Body of pancreas (tissue), 4 donors: ENCODE data around the gene PRELID2. TPM values are rescaled to one million over a fixed set of nuclear protein-coding genes. Genes with fewer than 3 reads are reported as not detected.

Source experiments
- ATAC-seq: fragments of 150-250 bp; one replicate; pipeline ENCODE4 v1.9.1; 2016
- DNase-seq, 4 donors: peaks; one replicate each; pipeline ENCODE4 v3.0.0-alpha.2; 2019
- H3K27ac ChIP-seq, 4 donors: fragments of 200-600 bp; sonication (generic); 1 replicate in 3 of 4; 2 replicates in 1 of 4; pipeline versions ENCODE4 v1.5.1 to v1.6.1; 2016 to 2019; ENCODE audit warnings: mild to moderate bottlenecking in 1 of 4, mixed read lengths in 1 of 4, moderate library complexity in 1 of 4
- H3K27me3 ChIP-seq, 2 donors: fragments of 200-600 bp; sonication (generic); one replicate each; pipeline ENCODE4 v1.6.0; 2016; ENCODE audit warnings: mild to moderate bottlenecking in 1 of 2
- H3K36me3 ChIP-seq, 2 donors: fragments of 200-600 bp; sonication (generic); replicated peaks in 1 of 2; 2 replicates each; pipeline ENCODE4 v1.5.1; 2016; ENCODE audit warnings: low read depth in 2 of 2; ENCODE audit not compliant: insufficient read depth in 1 of 2
- H3K4me1 ChIP-seq: fragments of 200-600 bp; sonication (generic); one replicate; pipeline ENCODE4 v1.6.0; 2016
- H3K4me3 ChIP-seq, 2 donors: fragments of 200-600 bp; sonication (generic); 1 replicate in 1 of 2; 2 replicates in 1 of 2; pipeline ENCODE4 v1.5.1; 2016 to 2019
- H3K9me3 ChIP-seq, 3 donors: fragments of 200-600 bp; sonication (generic); 1 replicate in 2 of 3; 2 replicates in 1 of 3; pipeline ENCODE4 v1.5.1; 2016
- POLR2A ChIP-seq, 3 donors: fragments of 450-650 bp; IDR thresholded peaks; one replicate each; pipeline ENCODE4 v1.6.1; 2016; ENCODE audit warnings: antibody characterized with exemption in 3 of 3, mild to moderate bottlenecking in 2 of 3
- WGBS, 2 donors: methylation state at CpG; one replicate each; pipeline ENCODE4 v1.1.5; 2017; 5-methylcytosine and 5-hydroxymethylcytosine counted together
- intact Hi-C: fragments of 100-400 bp; cut with DNase I; formaldehyde crosslinking; loops from one replicate; pipeline ENCODE4 v1.15.1; 2023
- total RNA-seq, 2 donors: library from RNA; depleted of rRNA; stranded (reverse); fragments of >200 nt; gene quantifications; one replicate each; pipeline ENCODE4 v1.1.0, GENCODE V29; 2016
- TF ChIP-seq, protein P1 (sequence below), 7 experiments: fragments of 450-650 bp in 4 of 7; fragments of 200-600 bp in 3 of 7; sonication (generic) in 3 of 7; IDR thresholded peaks; one replicate each; pipeline ENCODE4 v1.5.1; 2016 to 2019; ENCODE audit warnings: antibody characterized with exemption in 7 of 7

Gene PRELID2
- total RNA-seq, 2 donors from 2014 or later = 17.1 to 22.4 TPM

- H3K4me1 ChIP-seq = peaks cover 5% of the 10 kb centered on the region
- no peak overlapping the region for H3K27ac ChIP-seq
- no peak overlapping the region for H3K4me3 ChIP-seq
- intact Hi-C loops = no loop called here
- TF ChIP-seq, protein P1, sequence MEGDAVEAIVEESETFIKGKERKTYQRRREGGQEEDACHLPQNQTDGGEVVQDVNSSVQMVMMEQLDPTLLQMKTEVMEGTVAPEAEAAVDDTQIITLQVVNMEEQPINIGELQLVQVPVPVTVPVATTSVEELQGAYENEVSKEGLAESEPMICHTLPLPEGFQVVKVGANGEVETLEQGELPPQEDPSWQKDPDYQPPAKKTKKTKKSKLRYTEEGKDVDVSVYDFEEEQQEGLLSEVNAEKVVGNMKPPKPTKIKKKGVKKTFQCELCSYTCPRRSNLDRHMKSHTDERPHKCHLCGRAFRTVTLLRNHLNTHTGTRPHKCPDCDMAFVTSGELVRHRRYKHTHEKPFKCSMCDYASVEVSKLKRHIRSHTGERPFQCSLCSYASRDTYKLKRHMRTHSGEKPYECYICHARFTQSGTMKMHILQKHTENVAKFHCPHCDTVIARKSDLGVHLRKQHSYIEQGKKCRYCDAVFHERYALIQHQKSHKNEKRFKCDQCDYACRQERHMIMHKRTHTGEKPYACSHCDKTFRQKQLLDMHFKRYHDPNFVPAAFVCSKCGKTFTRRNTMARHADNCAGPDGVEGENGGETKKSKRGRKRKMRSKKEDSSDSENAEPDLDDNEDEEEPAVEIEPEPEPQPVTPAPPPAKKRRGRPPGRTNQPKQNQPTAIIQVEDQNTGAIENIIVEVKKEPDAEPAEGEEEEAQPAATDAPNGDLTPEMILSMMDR (IDR thresholded peaks at IDR 0.05) = peak in 2 of 7 experiments; percentile 17 to 20
- TF ChIP-seq POLR2A (IDR thresholded peaks at IDR 0.05) = no peak
- 81 to 82% methylated on average over 3 of the region's 3 CpGs for WGBS, 2 donors
- peaks cover 0 to 1% of the 10 kb centered on the region in 2 donors for H3K36me3 ChIP-seq
- H3K27me3 ChIP-seq = no peaks in the 10 kb centered on the region
- ATAC-seq (peak; percentile 30), DNase-seq (peak in 3 of 4 donors; percentile 29 to 43 (median 30))
- H3K9me3 ChIP-seq = no peaks in the 10 kb centered on the region
Measured at GRCh38 chr5:145811834-145812625, 23.1 kb downstream of the PRELID2 start.

DNA sequence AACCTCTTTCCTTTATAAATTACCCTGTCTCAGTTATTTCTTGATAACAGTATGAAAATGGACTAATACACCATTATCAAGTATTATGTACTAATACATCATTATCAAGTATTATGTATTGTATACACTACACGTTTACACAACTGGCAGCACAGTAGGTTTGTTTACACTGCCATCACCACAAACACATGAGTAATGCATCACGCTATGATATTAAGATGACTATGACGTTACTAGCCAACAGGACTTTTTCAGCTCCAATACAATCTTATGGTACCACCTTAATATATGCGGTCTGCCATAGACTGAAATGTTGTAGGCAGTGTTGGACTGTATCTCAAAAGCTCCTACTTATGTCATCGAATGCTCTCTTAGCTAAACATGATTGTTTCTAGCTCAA is 28.2 kb downstream of the PRELID2 start:
- WGBS, 2 donors = 76 to 84% methylated on average over 5 of the region's 5 CpGs
- H3K9me3 ChIP-seq = no peaks in the 10 kb centered on the region
- no peaks in the 10 kb centered on the region for H3K36me3 ChIP-seq
- no peak overlapping the region for H3K4me3 ChIP-seq
- H3K4me1 ChIP-seq = peaks cover 6% of the 10 kb centered on the region
- no peaks in the 10 kb centered on the region for H3K27me3 ChIP-seq
- H3K27ac ChIP-seq = no peak overlapping the region
- no peak for TF ChIP-seq POLR2A (IDR thresholded peaks at IDR 0.05)
- TF ChIP-seq, protein P1 (IDR thresholded peaks at IDR 0.05) = no peak
- intact Hi-C loops = no loop called here
- DNase-seq (no peak), ATAC-seq (no peak)

- ATAC-seq (no peak), DNase-seq (no peak)
- intact Hi-C loops = no loop called here
- WGBS, 2 donors = 81% methylated on average over 4 of the region's 4 CpGs
- H3K4me3 ChIP-seq = no peak overlapping the region
- no peaks in the 10 kb centered on the region for H3K36me3 ChIP-seq
- no peaks in the 10 kb centered on the region for H3K9me3 ChIP-seq
- TF ChIP-seq, protein P1 (IDR thresholded peaks at IDR 0.05) = no peak
- TF ChIP-seq POLR2A (IDR thresholded peaks at IDR 0.05) = no peak
- H3K27ac ChIP-seq = no peak overlapping the region
- no peaks in the 10 kb centered on the region for H3K27me3 ChIP-seq
- H3K4me1 ChIP-seq = peaks cover 3% of the 10 kb centered on the region
Measured at GRCh38 chr5:145805819-145806218, 29.3 kb downstream of the PRELID2 start.

GRCh38 chr5:145804701-145805100 is 30.4 kb downstream of the PRELID2 start:
- no peaks in the 10 kb centered on the region for H3K27me3 ChIP-seq
- intact Hi-C loops = no loop called here
- H3K9me3 ChIP-seq = no peaks in the 10 kb centered on the region
- no peak for TF ChIP-seq POLR2A (IDR thresholded peaks at IDR 0.05)
- TF ChIP-seq, protein P1 (IDR thresholded peaks at IDR 0.05) = no peak
- no peak overlapping the region for H3K4me3 ChIP-seq
- ATAC-seq (no peak), DNase-seq (no peak)
- H3K27ac ChIP-seq = no peak overlapping the region
- WGBS, 2 donors = 93 to 100% methylated on average over 3 of the region's 3 CpGs
- peaks cover 3% of the 10 kb centered on the region for H3K4me1 ChIP-seq
- no peaks in the 10 kb centered on the region for H3K36me3 ChIP-seq
